H9 (cell line): ENCODE results near the gene ATF7IP2. TPM values are rescaled to one million over a fixed set of nuclear protein-coding genes. Genes with fewer than 3 reads are reported as not detected.

Experiments
- DNase-seq: peaks from one replicate; pipeline ENCODE4 v3.0.0-alpha.2; 2017
- H2AFZ ChIP-seq: one replicate; pipeline ENCODE4 v1.6.1; 2013; ENCODE audit warnings: mild to moderate bottlenecking, low read length, control low read depth, moderate library complexity
- H2AK5ac ChIP-seq: 2 replicates; pipeline ENCODE4 v1.6.1; 2013; ENCODE audit warnings: low read length, control low read depth, mixed read lengths; ENCODE audit not compliant: insufficient read length
- H2BK120ac ChIP-seq: one replicate; pipeline ENCODE4 v1.6.1; 2013; ENCODE audit warnings: low read depth, mild to moderate bottlenecking, low read length, control low read depth, inconsistent platforms; ENCODE audit not compliant: poor library complexity, severe bottlenecking
- H2BK12ac ChIP-seq: 2 replicates; pipeline ENCODE4 v1.6.1; 2013; ENCODE audit warnings: low read length, control low read depth, mixed read lengths, low read depth; ENCODE audit not compliant: insufficient read length
- H2BK15ac ChIP-seq: 2 replicates; pipeline ENCODE4 v1.6.1; 2013; ENCODE audit warnings: low read depth, low read length, control low read depth
- H2BK20ac ChIP-seq: one replicate; pipeline ENCODE4 v1.6.1; 2013; ENCODE audit warnings: low read depth, mild to moderate bottlenecking, low read length, control low read depth, inconsistent platforms; ENCODE audit not compliant: poor library complexity, severe bottlenecking
- H2BK5ac ChIP-seq: 2 replicates; pipeline ENCODE4 v1.6.1; 2013; ENCODE audit warnings: low read length, control low read depth, mixed read lengths; ENCODE audit not compliant: insufficient read length
- H3K14ac ChIP-seq: 2 replicates; pipeline ENCODE4 v1.6.1; 2013; ENCODE audit warnings: low read length, control low read depth; ENCODE audit not compliant: insufficient read depth
- H3K18ac ChIP-seq: 2 replicates; pipeline ENCODE4 v1.6.1; 2013; ENCODE audit warnings: low read depth, mild to moderate bottlenecking, mixed read lengths, low read length, control low read depth; ENCODE audit not compliant: insufficient read length
- H3K23ac ChIP-seq: 2 replicates; pipeline ENCODE4 v1.6.1; 2013; ENCODE audit warnings: low read length, control low read depth, mixed read lengths, low read depth; ENCODE audit not compliant: insufficient read length
- H3K23me2 ChIP-seq: 2 replicates; pipeline ENCODE4 v1.6.1; 2013; ENCODE audit warnings: low read depth, mild to moderate bottlenecking, mixed read lengths, low read length, control low read depth; ENCODE audit not compliant: insufficient read length, poor library complexity, severe bottlenecking
- H3K27ac ChIP-seq: 2 replicates; pipeline ENCODE4 v1.5.1; 2013; ENCODE audit warnings: low read length, control low read depth, mixed read lengths, low read depth; ENCODE audit not compliant: insufficient read length
- H3K27me3 ChIP-seq: 2 replicates; pipeline ENCODE4 v1.6.1; 2013; ENCODE audit warnings: low read length, control low read depth, inconsistent platforms; ENCODE audit not compliant: insufficient read depth
- H3K4ac ChIP-seq: 2 replicates; pipeline ENCODE4 v1.6.1; 2013; ENCODE audit warnings: low read depth, mild to moderate bottlenecking, control low read depth, inconsistent platforms, low read length, moderate library complexity
- H3K4me1 ChIP-seq: 2 replicates; pipeline ENCODE4 v1.6.1; 2013; ENCODE audit warnings: low read length, control low read depth, inconsistent platforms; ENCODE audit not compliant: insufficient read depth
- H3K4me2 ChIP-seq: 2 replicates; pipeline ENCODE4 v1.6.1; 2013; ENCODE audit warnings: low read length, control low read depth, mixed read lengths; ENCODE audit not compliant: insufficient read length, insufficient read depth
- H3K56ac ChIP-seq: 2 replicates; pipeline ENCODE4 v1.6.1; 2013; ENCODE audit warnings: low read depth, mild to moderate bottlenecking, mixed read lengths, low read length, control low read depth; ENCODE audit not compliant: insufficient read length
- H3K79me1 ChIP-seq: 2 replicates; pipeline ENCODE4 v1.6.1; 2013; ENCODE audit warnings: low read depth, mild to moderate bottlenecking, moderate library complexity, low read length, control low read depth, inconsistent platforms; ENCODE audit not compliant: insufficient read depth, poor library complexity, severe bottlenecking
- H3K79me2 ChIP-seq: 2 replicates; pipeline ENCODE4 v1.6.1; 2013; ENCODE audit warnings: low read length, control low read depth, inconsistent platforms; ENCODE audit not compliant: insufficient read depth
- H3K9ac ChIP-seq: 2 replicates; pipeline ENCODE4 v1.6.1; 2013; ENCODE audit warnings: low read length, control low read depth, mixed read lengths; ENCODE audit not compliant: insufficient read length; ENCODE audit errors: extremely low read depth
- H3K9me3 ChIP-seq: one replicate; pipeline ENCODE4 v1.6.1; 2013; ENCODE audit warnings: low read depth, low read length, inconsistent platforms; ENCODE audit not compliant: control insufficient read depth
- H3T11ph ChIP-seq: one replicate; pipeline ENCODE4 v1.6.1; 2013; ENCODE audit warnings: mild to moderate bottlenecking, low read length, control low read depth, inconsistent platforms
- H4K20me1 ChIP-seq: one replicate; pipeline ENCODE4 v1.6.1; 2013; ENCODE audit not compliant: control insufficient read depth, insufficient read length, insufficient read depth
- H4K5ac ChIP-seq: 2 replicates; pipeline ENCODE4 v1.6.1; 2013; ENCODE audit warnings: low read depth, mild to moderate bottlenecking, mixed read lengths, low read length, control low read depth; ENCODE audit not compliant: insufficient read length
- H4K8ac ChIP-seq: replicated peaks from 2 replicates; pipeline ENCODE4 v1.6.1; 2013; ENCODE audit warnings: low read length, control low read depth, mixed read lengths, low read depth; ENCODE audit not compliant: insufficient read length
- H4K91ac ChIP-seq: 2 replicates; pipeline ENCODE4 v1.6.1; 2013; ENCODE audit warnings: low read depth, mild to moderate bottlenecking, moderate library complexity, mixed read lengths, low read length, control low read depth; ENCODE audit not compliant: insufficient read length
- H3K27ac Mint-ChIP-seq, 3 experiments: 2 replicates in 2 of 3; 3 replicates in 1 of 3; pipeline ENCODE4 v1.8.0; 2020 to 2021; ENCODE audit warnings: mixed read lengths in 3 of 3, mild to moderate bottlenecking in 1 of 3, moderate library complexity in 1 of 3
- H3K27me3 Mint-ChIP-seq: 2 replicates; pipeline ENCODE4 v1.8.0; 2021; ENCODE audit warnings: low read depth, mild to moderate bottlenecking, moderate library complexity, mixed read lengths
- H3K36me3 Mint-ChIP-seq, 3 experiments: 2 replicates in 2 of 3; 3 replicates in 1 of 3; pipeline ENCODE4 v1.8.0; 2020 to 2021; ENCODE audit warnings: low read depth in 3 of 3, mixed read lengths in 3 of 3; ENCODE audit not compliant: insufficient read depth in 1 of 3
- H3K4me1 Mint-ChIP-seq, 2 experiments: 2 replicates each; pipeline ENCODE4 v1.8.0; 2020; ENCODE audit warnings: mixed read lengths in 2 of 2
- H3K4me3 Mint-ChIP-seq, 2 experiments: 2 replicates in 1 of 2; 3 replicates in 1 of 2; pipeline ENCODE4 v1.8.0; 2020 to 2021; ENCODE audit warnings: mild to moderate bottlenecking in 2 of 2, mixed read lengths in 2 of 2, moderate library complexity in 1 of 2
- H3K9me3 Mint-ChIP-seq, 2 experiments: 2 replicates in 1 of 2; 3 replicates in 1 of 2; pipeline ENCODE4 v1.8.0; 2020; ENCODE audit warnings: mild to moderate bottlenecking in 2 of 2, mixed read lengths in 2 of 2, moderate library complexity in 1 of 2
- CTCF ChIP-seq: fragments of 200-600 bp; sonication (generic); conservative IDR thresholded peaks from 3 replicates; pipeline ENCODE4 v1.8.0; 2021; ENCODE audit warnings: antibody characterized with exemption, mild to moderate bottlenecking
- WGBS: extraction: QIAGEN DNeasy Blood & Tissue Kit; methylation state at CpG from one replicate; pipeline ENCODE4 v1.1.7; 2013; ENCODE audit warnings: missing lambda C conversion rate, low lambda C conversion rate, mixed read lengths; ENCODE audit not compliant: insufficient read length; ENCODE audit errors: extremely low coverage; 5-methylcytosine and 5-hydroxymethylcytosine counted together
- total RNA-seq: library from RNA; stranded (reverse); gene quantifications from 2 replicates; pipeline ENCODE4 v1.2.1, GENCODE V29; 2021

The ATF7IP2 gene
- total RNA-seq, 1 experiment from 2014 or later = 21.5 TPM

DNA sequence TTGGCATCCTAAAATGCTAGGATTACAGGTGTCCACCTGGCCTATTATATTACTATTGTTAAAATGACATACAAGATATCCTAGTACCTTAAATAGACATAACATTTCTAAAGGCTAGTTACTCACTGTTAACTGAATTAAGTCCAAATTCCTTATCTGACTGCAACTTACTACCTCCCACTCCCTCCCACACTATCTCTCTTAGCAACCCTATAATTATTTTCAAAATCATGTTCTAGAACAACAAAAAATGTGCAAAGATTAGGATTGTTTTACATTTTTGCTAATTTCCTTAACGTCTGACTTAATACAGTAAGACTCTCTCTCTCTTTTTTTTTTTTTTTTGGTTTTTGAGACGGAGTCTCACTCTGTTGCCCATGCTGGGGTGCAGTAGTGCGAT is 2.2 kb upstream of the ATF7IP2 start:
- Histone ChIP-seq H3K27me3 (no peaks in the 10 kb centered on the region), H2BK120ac (no peak overlapping the region), H2AK5ac (no peak overlapping the region), H3K4me1 (peaks cover 2% of the 10 kb centered on the region; the same call in 1 of the 2 replicates), H2BK12ac (no peak overlapping the region), H2BK15ac (no peak overlapping the region), H2BK5ac (no peak overlapping the region), H3K18ac (no peak overlapping the region), H3K4ac (no peak overlapping the region), H3K56ac (no peak overlapping the region), H2AFZ (no peak overlapping the region), H4K91ac (no peak overlapping the region), H3K4me2 (no peak overlapping the region), H4K20me1 (no peaks in the 10 kb centered on the region), H3K23ac (no peak overlapping the region), H3K27ac (no peak overlapping the region), H3K9ac (no peak overlapping the region), H2BK20ac (no peak overlapping the region), H3T11ph (no peak overlapping the region), H4K8ac (no peak overlapping the region), H3K79me2 (peaks cover 5% of the 10 kb centered on the region; the same call in 1 of the 2 replicates), H4K5ac (no peak overlapping the region), H3K23me2 (peaks cover 7% of the 10 kb centered on the region), H3K9me3 (no peaks in the 10 kb centered on the region), H3K14ac (no peak overlapping the region), H3K79me1 (no peaks in the 10 kb centered on the region)
- no peak overlapping the region for H3K4me3 Mint-ChIP-seq
- DNase-seq = no peak
- no CpG with 5 or more reads among the region's 3 CpGs for WGBS
- peaks cover 14 to 16% of the 10 kb centered on the region in 2 experiments for H3K4me1 Mint-ChIP-seq
- peaks cover 4% of the 10 kb centered on the region in 2 experiments; a peak in 3 of 5 replicates for H3K9me3 Mint-ChIP-seq
- H3K36me3 Mint-ChIP-seq = peaks cover 7 to 10% (median 9%) of the 10 kb centered on the region in 3 experiments
- TF ChIP-seq CTCF = no peak
- no peak overlapping the region for H3K27ac Mint-ChIP-seq
- H3K27me3 Mint-ChIP-seq = no peaks in the 10 kb centered on the region
